CD4-positive, alpha-beta T cell treated with Interleukin-6 at 100 ng/mL for 8 hours (primary cell): ENCODE results near the gene BACE2.

ENCODE experiments used
- DNase-seq: peaks from one replicate; pipeline ENCODE4 v3.0.0-alpha.2; 2020; ENCODE audit warnings: mixed read lengths, low spot score

The BACE2 gene

GRCh38 chr21:41321908-41322495, 154.0 kb downstream of the BACE2 start:
- DNase-seq: no peak

- DNase-seq: no peak
Observed at GRCh38 chr21:41322496-41323382, 154.8 kb downstream of the BACE2 start.

- no peak for DNase-seq
Observed at GRCh38 chr21:41325138-41325912, 157.4 kb downstream of the BACE2 start.

- DNase-seq: no peak
Observed at GRCh38 chr21:41326414-41327080, 158.6 kb downstream of the BACE2 start.

GRCh38 chr21:41327753-41328152, 159.8 kb downstream of the BACE2 start:
- no peak for DNase-seq

- DNase-seq: no peak
Observed at GRCh38 chr21:41328660-41329607, 161.0 kb downstream of the BACE2 start.
